Ecto neural progenitor cell (in vitro differentiated cells): ENCODE data around the gene CACNA1H.
"Not testable (repeated sequence)": the region's sequence is repeated elsewhere in the genome, so short reads cannot be mapped to it uniquely, and the experiment has no call there.

Experiments used
- DNase-seq: peaks from one replicate; pipeline ENCODE4 v3.0.0-alpha.2; 2018; ENCODE audit warnings: low spot score

The CACNA1H gene

GRCh38 chr16:1224558-1224957, 71.7 kb downstream of the CACNA1H start:
- DNase-seq: no peak

- DNase-seq: no peak
Measured at GRCh38 chr16:1225051-1225451, 72.1 kb downstream of the CACNA1H start, which contains the start of gene TPSG1. Gene TPSG1, minus strand, starts transcription at chr16:1225268. Its CDS starts 16 bp downstream, at chr16:1225252.

GRCh38 chr16:1225728-1226311, 72.9 kb downstream of the CACNA1H start:
- DNase-seq: not testable (repeated sequence)

- DNase-seq: not testable (repeated sequence)
Measured at GRCh38 chr16:1226692-1227091, 73.8 kb downstream of the CACNA1H start.

GRCh38 chr16:1228227-1228626, 75.3 kb downstream of the CACNA1H start:
- DNase-seq: not testable (repeated sequence)

GRCh38 chr16:1229476-1229875, 76.6 kb downstream of the CACNA1H start:
- DNase-seq: not testable (repeated sequence)

- not testable (repeated sequence) for DNase-seq
Measured at GRCh38 chr16:1230084-1230470, 77.2 kb downstream of the CACNA1H start, which contains the start of gene TPSB2. Gene TPSB2, minus strand, starts transcription at chr16:1230184. Its CDS starts 233 bp downstream, at chr16:1229951.

- DNase-seq: not testable (repeated sequence)
Measured at GRCh38 chr16:1230471-1231212, 77.7 kb downstream of the CACNA1H start.

GRCh38 chr16:1231301-1231700, 78.4 kb downstream of the CACNA1H start:
- DNase-seq: not testable (repeated sequence)

- DNase-seq: not testable (repeated sequence)
Measured at GRCh38 chr16:1232049-1232748, 79.3 kb downstream of the CACNA1H start.

- not testable (repeated sequence) for DNase-seq
Measured at GRCh38 chr16:1236659-1237058, 83.8 kb downstream of the CACNA1H start.

- DNase-seq: no peak
Measured at GRCh38 chr16:1237990-1238389, 85.1 kb downstream of the CACNA1H start.

GRCh38 chr16:1238909-1239308, 86.0 kb downstream of the CACNA1H start:
- not testable (repeated sequence) for DNase-seq

GRCh38 chr16:1239575-1239974, 86.7 kb downstream of the CACNA1H start:
- not testable (repeated sequence) for DNase-seq

- not testable (repeated sequence) for DNase-seq
Measured at GRCh38 chr16:1240436-1240835, 87.5 kb downstream of the CACNA1H start, which contains the start of gene TPSAB1. Gene TPSAB1, plus strand, starts transcription at chr16:1240705. Its CDS starts 234 bp downstream, at chr16:1240939.

- not testable (repeated sequence) for DNase-seq
Measured at GRCh38 chr16:1241081-1241480, 88.2 kb downstream of the CACNA1H start.

- not testable (repeated sequence) for DNase-seq
Measured at GRCh38 chr16:1243363-1243762, 90.5 kb downstream of the CACNA1H start.

GRCh38 chr16:1243907-1244850, 91.3 kb downstream of the CACNA1H start:
- DNase-seq: not testable (repeated sequence)

- DNase-seq: no peak
Measured at GRCh38 chr16:1244881-1245280, 92.0 kb downstream of the CACNA1H start.

- no peak for DNase-seq
Measured at GRCh38 chr16:1245452-1246020, 92.6 kb downstream of the CACNA1H start.
